ENCODE measurements around the gene MAG.

GRCh38 chr19:35315883-35316282, 23.9 kb downstream of the MAG start:
- TF ChIP-seq ZNF274 (IDR thresholded peaks at IDR 0.05; ENCODE audit: low read depth, low read length) (no peak), SUZ12 (IDR thresholded peaks at IDR 0.05; ENCODE audit: extremely low read depth, insufficient read depth, insufficient read length) (no peak), YY1 (IDR thresholded peaks at IDR 0.05; ENCODE audit: insufficient read depth, insufficient read length) (no peak)

Measured in NT2/D1 (cell line).